Caco-2 (cell line): ENCODE data around the gene FOCAD. TPM values are rescaled to one million over a fixed set of nuclear protein-coding genes. Genes with fewer than 3 reads are reported as not detected.

Experiments
- BruUV-seq: library from RNA; stranded (reverse); fragments of 400-500 nt; replicated peaks from 2 replicates; lab custom pipeline; 2021; lab: Mats Ljungman, UMichigan
- CTCF ChIA-PET: fragments of 300-600 bp; sonication (Branson Sonifier 250); formaldehyde crosslinking; loops from one replicate; lab custom pipeline; 2022; ENCODE audit warnings: antibody characterized with exemption; lab: Charles Lee
- POLR2A ChIA-PET: fragments of 300-600 bp; sonication (Branson Sonifier 250); formaldehyde crosslinking; loops from one replicate; lab custom pipeline; 2022; ENCODE audit warnings: antibody characterized with exemption; lab: Charles Lee
- DNase-seq, 2 experiments: peaks; one replicate each; pipeline versions ENCODE4 v3.0.0 to v3.0.0-alpha.2; 2020 to 2022
- H3K27me3 ChIP-seq: replicated peaks from 2 replicates; pipeline ENCODE4 v1.6.0; 2011; ENCODE audit warnings: low read length; ENCODE audit not compliant: control insufficient read depth, insufficient read depth
- H3K36me3 ChIP-seq: 2 replicates; pipeline ENCODE4 v1.5.1; 2011; ENCODE audit warnings: low read length; ENCODE audit not compliant: control insufficient read depth, insufficient read depth
- H3K4me1 ChIP-seq: fragments of 250-450 bp; sonication (Bioruptor Pico); 2 replicates; pipeline ENCODE4 v1.5.1; 2020; ENCODE audit warnings: mild to moderate bottlenecking
- H3K4me3 ChIP-seq: 2 replicates; pipeline ENCODE4 v1.5.1; 2011; ENCODE audit warnings: low read depth, mild to moderate bottlenecking, control low read depth, low read length
- H3K9me3 ChIP-seq: fragments of 250-450 bp; sonication (Bioruptor Pico); 2 replicates; pipeline ENCODE4 v1.5.1; 2020; ENCODE audit warnings: mild to moderate bottlenecking, moderate library complexity
- H3K27ac Mint-ChIP-seq: one replicate; pipeline ENCODE4 v1.8.0; 2022; ENCODE audit warnings: mixed read lengths; ENCODE audit not compliant: unreplicated experiment
- H3K27me3 Mint-ChIP-seq: one replicate; pipeline ENCODE4 v1.8.0; 2022; ENCODE audit warnings: mixed read lengths; ENCODE audit not compliant: insufficient read depth, unreplicated experiment
- H3K36me3 Mint-ChIP-seq: one replicate; pipeline ENCODE4 v1.8.0; 2022; ENCODE audit warnings: mild to moderate bottlenecking, mixed read lengths; ENCODE audit not compliant: insufficient read depth, unreplicated experiment
- H3K4me1 Mint-ChIP-seq: one replicate; pipeline ENCODE4 v1.8.0; 2022; ENCODE audit warnings: low read depth, mixed read lengths; ENCODE audit not compliant: unreplicated experiment
- H3K4me3 Mint-ChIP-seq: one replicate; pipeline ENCODE4 v1.8.0; 2022; ENCODE audit warnings: mild to moderate bottlenecking, moderate library complexity, mixed read lengths; ENCODE audit not compliant: unreplicated experiment
- H3K9me3 Mint-ChIP-seq: one replicate; pipeline ENCODE4 v1.8.0; 2022; ENCODE audit warnings: mixed read lengths; ENCODE audit not compliant: unreplicated experiment
- intact Hi-C: fragments of 100-400 bp; cut with micrococcal nuclease; formaldehyde crosslinking; loops from one replicate; pipeline ENCODE4 v1.10.0; 2022; ENCODE audit not compliant: unreplicated experiment
- total RNA-seq: library from RNA; stranded (reverse); gene quantifications from 2 replicates; pipeline ENCODE4 v1.2.3, GENCODE V29; 2022
- TF ChIP-seq, protein P1 (sequence below), 2 experiments: fragments of 200-600 bp in 1 of 2; IDR thresholded peaks; 1 replicate in 1 of 2; 2 replicates in 1 of 2; pipeline versions ENCODE4 v1.5.1 to v1.8.0; 2011 to 2022; ENCODE audit warnings: antibody characterized with exemption in 1 of 2, control low read depth in 1 of 2, inconsistent platforms in 1 of 2, low read depth in 1 of 2, low read length in 1 of 2, mild to moderate bottlenecking in 1 of 2, moderate library complexity in 1 of 2; ENCODE audit not compliant: insufficient read depth in 1 of 2, severe bottlenecking in 1 of 2, unreplicated experiment in 1 of 2

Gene FOCAD
- total RNA-seq, 1 experiment from 2014 or later: 20.4 TPM

DNA sequence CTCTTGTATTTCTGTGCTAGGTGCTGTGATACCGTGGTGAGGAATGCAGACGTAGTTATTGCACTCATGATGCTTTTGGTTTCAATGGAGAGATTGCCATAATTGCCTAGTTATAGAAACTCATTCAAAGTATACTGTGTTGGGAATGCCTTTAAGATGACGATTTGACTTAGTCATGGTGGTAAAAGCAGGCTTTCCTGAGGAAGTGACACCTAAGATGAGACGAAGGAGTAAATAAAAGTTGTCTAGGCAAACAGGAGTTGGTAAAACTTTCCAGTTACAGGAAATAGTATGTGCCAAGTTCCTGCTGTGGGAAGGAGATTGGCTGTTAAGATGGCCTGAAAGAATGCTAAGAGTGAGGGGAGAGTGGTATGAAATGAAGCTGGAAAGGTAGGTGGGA lies 48.1 kb downstream of the FOCAD start:
- Histone ChIP-seq H3K4me3 (no peak overlapping the region), H3K27me3 (no peaks in the 10 kb centered on the region), H3K4me1 (no peaks in the 10 kb centered on the region), H3K9me3 (no peaks in the 10 kb centered on the region), H3K36me3 (no peaks in the 10 kb centered on the region)
- H3K9me3 Mint-ChIP-seq: no peaks in the 10 kb centered on the region
- BruUV-seq: no TSS peak
- no peak overlapping the region for H3K4me3 Mint-ChIP-seq
- POLR2A ChIA-PET: no interaction called here
- intact Hi-C loops: no loop called here
- no peaks in the 10 kb centered on the region for H3K27me3 Mint-ChIP-seq
- DNase-seq: no peak
- H3K27ac Mint-ChIP-seq: no peak overlapping the region
- TF ChIP-seq, protein P1, sequence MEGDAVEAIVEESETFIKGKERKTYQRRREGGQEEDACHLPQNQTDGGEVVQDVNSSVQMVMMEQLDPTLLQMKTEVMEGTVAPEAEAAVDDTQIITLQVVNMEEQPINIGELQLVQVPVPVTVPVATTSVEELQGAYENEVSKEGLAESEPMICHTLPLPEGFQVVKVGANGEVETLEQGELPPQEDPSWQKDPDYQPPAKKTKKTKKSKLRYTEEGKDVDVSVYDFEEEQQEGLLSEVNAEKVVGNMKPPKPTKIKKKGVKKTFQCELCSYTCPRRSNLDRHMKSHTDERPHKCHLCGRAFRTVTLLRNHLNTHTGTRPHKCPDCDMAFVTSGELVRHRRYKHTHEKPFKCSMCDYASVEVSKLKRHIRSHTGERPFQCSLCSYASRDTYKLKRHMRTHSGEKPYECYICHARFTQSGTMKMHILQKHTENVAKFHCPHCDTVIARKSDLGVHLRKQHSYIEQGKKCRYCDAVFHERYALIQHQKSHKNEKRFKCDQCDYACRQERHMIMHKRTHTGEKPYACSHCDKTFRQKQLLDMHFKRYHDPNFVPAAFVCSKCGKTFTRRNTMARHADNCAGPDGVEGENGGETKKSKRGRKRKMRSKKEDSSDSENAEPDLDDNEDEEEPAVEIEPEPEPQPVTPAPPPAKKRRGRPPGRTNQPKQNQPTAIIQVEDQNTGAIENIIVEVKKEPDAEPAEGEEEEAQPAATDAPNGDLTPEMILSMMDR (IDR thresholded peaks at IDR 0.05; ENCODE audit: insufficient read depth in 1 of 2, low read depth in 1 of 2, low read length in 1 of 2, severe bottlenecking in 1 of 2, unreplicated experiment in 1 of 2): no peak
- CTCF ChIA-PET: no interaction called here
- no peaks in the 10 kb centered on the region for H3K4me1 Mint-ChIP-seq
- no peaks in the 10 kb centered on the region for H3K36me3 Mint-ChIP-seq

DNA sequence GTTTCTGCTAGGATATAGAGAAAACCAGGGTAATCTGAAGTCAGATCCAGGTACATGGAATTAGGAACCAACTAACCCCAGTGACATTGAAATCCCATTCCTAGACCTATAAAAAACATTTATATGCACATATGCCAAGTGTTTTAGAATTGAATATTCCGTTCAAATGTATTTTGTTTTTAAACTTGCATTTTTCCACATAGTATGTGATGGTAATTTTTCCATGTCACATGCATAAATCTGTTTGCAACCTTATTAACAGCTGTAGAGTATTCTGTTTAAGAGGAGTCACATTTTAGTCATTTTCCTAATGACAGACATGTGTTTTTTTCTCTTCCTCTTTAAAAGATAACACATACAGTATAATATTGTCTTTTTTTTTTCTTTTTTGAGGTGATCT lies 50.2 kb downstream of the FOCAD start:
- H3K27ac Mint-ChIP-seq: no peak overlapping the region
- TF ChIP-seq, protein P1 (IDR thresholded peaks at IDR 0.05; ENCODE audit: insufficient read depth in 1 of 2, low read depth in 1 of 2, low read length in 1 of 2, severe bottlenecking in 1 of 2, unreplicated experiment in 1 of 2): no peak
- no peaks in the 10 kb centered on the region for H3K36me3 Mint-ChIP-seq
- BruUV-seq: no TSS peak
- H3K4me3 Mint-ChIP-seq: no peak overlapping the region
- intact Hi-C loops: no loop called here
- Histone ChIP-seq H3K4me3 (no peak overlapping the region), H3K27me3 (no peaks in the 10 kb centered on the region), H3K4me1 (no peaks in the 10 kb centered on the region), H3K9me3 (no peaks in the 10 kb centered on the region), H3K36me3 (no peaks in the 10 kb centered on the region)
- H3K27me3 Mint-ChIP-seq: no peaks in the 10 kb centered on the region
- ChIA-PET POLR2A (no interaction called here), CTCF (no interaction called here)
- no peaks in the 10 kb centered on the region for H3K9me3 Mint-ChIP-seq
- no peaks in the 10 kb centered on the region for H3K4me1 Mint-ChIP-seq
- DNase-seq: no peak

- H3K4me1 ChIP-seq: no peaks in the 10 kb centered on the region
- no peaks in the 10 kb centered on the region for H3K9me3 ChIP-seq
- no peaks in the 10 kb centered on the region for H3K9me3 Mint-ChIP-seq
- no peak overlapping the region for H3K4me3 ChIP-seq
- no peaks in the 10 kb centered on the region for H3K36me3 Mint-ChIP-seq
- POLR2A ChIA-PET: no interaction called here
- no peaks in the 10 kb centered on the region for H3K36me3 ChIP-seq
- no peaks in the 10 kb centered on the region for H3K27me3 ChIP-seq
- no peak overlapping the region for H3K27ac Mint-ChIP-seq
- no peaks in the 10 kb centered on the region for H3K4me1 Mint-ChIP-seq
- TF ChIP-seq, protein P1 (IDR thresholded peaks at IDR 0.05; ENCODE audit: insufficient read depth in 1 of 2, low read depth in 1 of 2, low read length in 1 of 2, severe bottlenecking in 1 of 2, unreplicated experiment in 1 of 2): no peak
- no peaks in the 10 kb centered on the region for H3K27me3 Mint-ChIP-seq
- no peak for DNase-seq
- intact Hi-C loops: no loop called here
- H3K4me3 Mint-ChIP-seq: no peak overlapping the region
- CTCF ChIA-PET: no interaction called here
- no TSS peak for BruUV-seq
Measured at GRCh38 chr9:20740304-20740703, 56.2 kb downstream of the FOCAD start.
